Mucosa of rectum (tissue), 2 donors: ENCODE measurements around the gene FBXO4.
"Not testable (repeated sequence)": the region's sequence is repeated elsewhere in the genome, so short reads cannot be mapped to it uniquely, and the experiment has no call there.

Experiments
- H3K27ac ChIP-seq, 2 donors: one replicate each; pipeline ENCODE4 v1.7.0; 2013; ENCODE audit warnings: inconsistent platforms in 2 of 2, low read depth in 2 of 2, low read length in 2 of 2
- H3K27me3 ChIP-seq, 2 donors: one replicate each; pipeline ENCODE4 v1.7.0; 2013; ENCODE audit warnings: low read length in 2 of 2; ENCODE audit not compliant: control insufficient read depth in 2 of 2, insufficient read depth in 2 of 2
- H3K36me3 ChIP-seq, 2 donors: one replicate each; pipeline ENCODE4 v1.7.0; 2013; ENCODE audit warnings: low read length in 2 of 2; ENCODE audit not compliant: control insufficient read depth in 2 of 2, insufficient read depth in 2 of 2
- H3K4me1 ChIP-seq, 2 donors: one replicate each; pipeline ENCODE4 v1.7.0; 2013; ENCODE audit warnings: low read length in 2 of 2, mild to moderate bottlenecking in 1 of 2; ENCODE audit not compliant: control insufficient read depth in 2 of 2, insufficient read depth in 2 of 2
- H3K4me3 ChIP-seq, 2 donors: one replicate each; pipeline ENCODE4 v1.7.0; 2013; ENCODE audit warnings: low read length in 2 of 2
- H3K9ac ChIP-seq, 2 donors: one replicate each; pipeline ENCODE4 v1.7.0; 2013; ENCODE audit warnings: low read length in 2 of 2, low read depth in 1 of 2, mild to moderate bottlenecking in 1 of 2
- H3K9me3 ChIP-seq, 2 donors: one replicate each; pipeline ENCODE4 v1.7.0; 2013; ENCODE audit warnings: low read length in 2 of 2; ENCODE audit not compliant: control insufficient read depth in 2 of 2
- donor health status: healthy.
- donor health status: Normal muscosa, but diverticular disease.

Gene FBXO4

DNA sequence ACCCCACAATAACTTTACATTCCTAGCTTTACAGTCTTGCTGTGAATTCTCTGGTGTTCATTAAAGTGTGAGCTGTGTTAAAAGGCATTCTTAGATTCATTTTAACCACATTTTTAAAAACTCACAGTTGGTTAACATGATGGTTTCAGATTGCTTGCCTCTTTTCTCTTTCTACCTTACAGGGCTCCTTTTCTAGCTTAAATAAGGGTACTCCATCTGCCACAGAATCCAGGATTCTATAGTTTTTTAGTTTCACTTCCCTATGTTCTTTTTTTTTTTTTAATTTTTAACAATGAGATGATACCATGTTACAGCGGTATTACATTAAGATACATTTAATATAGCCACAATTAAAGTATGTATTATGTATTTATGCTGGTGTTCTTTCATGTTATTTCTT, 3.9 kb upstream of the FBXO4 start:
- Histone ChIP-seq H3K4me1 (peaks cover 3 to 11% of the 10 kb centered on the region in 2 donors), H3K9ac (no peak overlapping the region), H3K9me3 (no peaks in the 10 kb centered on the region), H3K36me3 (peaks cover 30 to 38% of the 10 kb centered on the region in 2 donors), H3K27me3 (no peaks in the 10 kb centered on the region), H3K4me3 (no peak overlapping the region), H3K27ac (no peak overlapping the region)

- Histone ChIP-seq H3K9me3 (no peaks in the 10 kb centered on the region), H3K27me3 (no peaks in the 10 kb centered on the region), H3K36me3 (peaks cover 27 to 33% of the 10 kb centered on the region in 2 donors), H3K27ac (no peak overlapping the region), H3K4me1 (peaks cover 3 to 13% of the 10 kb centered on the region in 2 donors), H3K4me3 (no peak overlapping the region), H3K9ac (no peak overlapping the region)
Measured at GRCh38 chr5:41921874-41922273, 3.2 kb upstream of the FBXO4 start.

DNA sequence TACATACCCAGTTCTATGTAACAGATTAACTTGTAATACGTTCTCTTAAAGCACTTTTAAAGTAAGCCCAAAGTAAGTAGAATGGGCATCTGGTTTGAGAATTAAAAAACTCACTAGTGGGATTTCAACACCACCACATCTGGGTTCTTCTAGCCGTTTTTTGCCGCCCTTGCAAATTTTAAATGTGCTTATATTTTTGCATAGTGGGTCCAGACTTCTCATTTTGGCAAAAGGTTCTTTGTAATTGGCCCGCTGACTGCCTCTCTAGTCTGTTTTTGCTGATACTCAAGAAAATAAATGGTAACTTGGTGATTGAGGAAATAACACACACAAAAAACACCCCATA, 582 bp upstream of the FBXO4 start:
- H3K27ac ChIP-seq = peak overlapping the region; percentile 83 to 93
- peak overlapping the region; percentile 88 to 91 for H3K4me3 ChIP-seq

GRCh38 chr5:41925555-41925951, 472 bp downstream of the FBXO4 start:
- Histone ChIP-seq H3K4me3 (peak overlapping the region; percentile 88 to 91), H3K27me3 (no peaks in the 10 kb centered on the region), H3K27ac (peak overlapping the region; percentile 83 to 93), H3K36me3 (peaks cover 0 to 2% of the 10 kb centered on the region in 2 donors), H3K4me1 (peaks cover 3 to 13% of the 10 kb centered on the region in 2 donors), H3K9me3 (no peaks in the 10 kb centered on the region), H3K9ac (peak overlapping the region; percentile 87 to 92)

More for the DNA sequence above, 582 bp upstream of the FBXO4 start:
- Histone ChIP-seq H3K27me3 (no peaks in the 10 kb centered on the region), H3K9me3 (no peaks in the 10 kb centered on the region), H3K4me1 (peaks cover 3 to 13% of the 10 kb centered on the region in 2 donors), H3K9ac (peak overlapping the region; percentile 87 to 92), H3K36me3 (peaks cover 4 to 10% of the 10 kb centered on the region in 2 donors)

GRCh38 chr5:41927604-41928003, 2.5 kb downstream of the FBXO4 start:
- H3K9ac ChIP-seq = no peak overlapping the region
- no peaks in the 10 kb centered on the region for H3K9me3 ChIP-seq
- peaks cover 3 to 13% of the 10 kb centered on the region in 2 donors for H3K4me1 ChIP-seq
- H3K27ac ChIP-seq = no peak overlapping the region
- no peaks in the 10 kb centered on the region for H3K27me3 ChIP-seq
- H3K4me3 ChIP-seq = no peak overlapping the region
- H3K36me3 ChIP-seq = no peaks in the 10 kb centered on the region

DNA sequence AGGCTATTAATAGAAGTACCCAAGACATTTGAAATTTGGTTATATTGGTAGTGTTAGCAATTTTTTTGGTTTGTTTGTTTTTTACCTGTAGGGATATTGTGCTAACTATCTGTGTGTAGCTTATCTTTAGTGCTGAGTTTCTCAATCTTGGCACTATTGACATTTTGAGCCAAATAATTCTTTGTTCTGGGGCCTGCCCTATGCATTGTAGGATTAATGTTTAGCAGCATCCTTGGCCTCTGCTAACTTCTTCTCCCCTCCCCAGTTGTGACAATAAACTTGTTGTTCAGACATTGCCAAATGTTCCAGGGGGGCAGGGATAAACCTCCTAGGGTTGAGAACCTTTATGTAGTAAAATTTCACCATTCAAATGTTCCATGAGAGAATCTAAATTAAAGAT, 4.0 kb downstream of the FBXO4 start:
- Histone ChIP-seq H3K9ac (no peak overlapping the region), H3K27ac (no peak overlapping the region), H3K4me3 (no peak overlapping the region), H3K9me3 (no peaks in the 10 kb centered on the region), H3K4me1 (peaks cover 3 to 13% of the 10 kb centered on the region in 2 donors), H3K36me3 (peaks cover under 1 to 1% of the 10 kb centered on the region in 2 donors), H3K27me3 (no peaks in the 10 kb centered on the region)

- Histone ChIP-seq H3K27ac (no peak overlapping the region), H3K4me1 (no peaks in the 10 kb centered on the region), H3K4me3 (no peak overlapping the region), H3K27me3 (no peaks in the 10 kb centered on the region), H3K9me3 (no peaks in the 10 kb centered on the region), H3K9ac (no peak overlapping the region), H3K36me3 (peaks cover 5 to 7% of the 10 kb centered on the region in 2 donors)
Measured at GRCh38 chr5:41932770-41933169, 7.7 kb downstream of the FBXO4 start.

DNA sequence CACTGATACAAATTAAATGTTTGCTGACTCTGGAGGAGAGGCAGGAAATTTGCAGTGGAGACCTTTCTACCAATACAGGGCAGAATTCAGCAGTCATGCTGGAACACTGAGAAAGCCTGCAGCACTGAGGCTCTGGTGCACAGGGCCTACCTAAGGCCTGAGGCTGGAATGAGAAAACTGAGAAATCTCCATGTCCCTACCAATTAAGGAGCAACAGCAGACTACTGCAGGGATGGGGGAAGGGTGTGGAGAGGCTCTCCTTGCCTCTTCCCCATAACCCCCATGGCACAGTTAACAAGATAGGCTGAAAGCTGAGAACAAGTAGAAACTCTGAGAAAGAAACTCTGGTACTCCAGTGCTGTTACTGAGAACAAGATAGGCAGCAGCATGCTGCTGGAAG, 10.5 kb downstream of the FBXO4 start:
- Histone ChIP-seq H3K27me3 (no peaks in the 10 kb centered on the region), H3K4me1 (no peaks in the 10 kb centered on the region), H3K9me3 (no peaks in the 10 kb centered on the region), H3K36me3 (peaks cover 5 to 7% of the 10 kb centered on the region in 2 donors), H3K27ac (no peak overlapping the region), H3K9ac (no peak overlapping the region), H3K4me3 (no peak overlapping the region)

DNA sequence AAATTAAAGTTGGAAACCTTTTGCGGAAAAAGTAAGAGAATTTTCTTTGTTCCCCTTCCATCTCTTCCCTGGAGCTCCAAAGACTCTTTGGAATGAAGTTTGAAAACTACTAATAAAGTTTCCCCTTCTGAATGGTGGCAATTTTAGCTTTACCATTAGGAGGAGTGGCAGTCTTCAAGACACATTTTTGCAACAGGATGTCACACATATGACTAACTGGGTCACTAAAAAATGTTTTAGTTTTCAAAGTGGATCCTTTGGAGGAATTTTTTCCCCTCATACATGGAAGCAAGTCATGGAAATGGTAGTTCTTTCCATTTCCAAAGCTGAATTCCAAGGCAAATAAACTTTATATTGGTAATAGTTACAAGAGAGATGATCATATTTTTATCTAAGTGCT, 15.6 kb downstream of the FBXO4 start:
- Histone ChIP-seq H3K36me3 (peaks cover 0 to under 1% of the 10 kb centered on the region in 2 donors), H3K9ac (no peak overlapping the region), H3K4me3 (no peak overlapping the region), H3K27me3 (no peaks in the 10 kb centered on the region), H3K4me1 (no peaks in the 10 kb centered on the region), H3K9me3 (no peaks in the 10 kb centered on the region), H3K27ac (no peak overlapping the region)

DNA sequence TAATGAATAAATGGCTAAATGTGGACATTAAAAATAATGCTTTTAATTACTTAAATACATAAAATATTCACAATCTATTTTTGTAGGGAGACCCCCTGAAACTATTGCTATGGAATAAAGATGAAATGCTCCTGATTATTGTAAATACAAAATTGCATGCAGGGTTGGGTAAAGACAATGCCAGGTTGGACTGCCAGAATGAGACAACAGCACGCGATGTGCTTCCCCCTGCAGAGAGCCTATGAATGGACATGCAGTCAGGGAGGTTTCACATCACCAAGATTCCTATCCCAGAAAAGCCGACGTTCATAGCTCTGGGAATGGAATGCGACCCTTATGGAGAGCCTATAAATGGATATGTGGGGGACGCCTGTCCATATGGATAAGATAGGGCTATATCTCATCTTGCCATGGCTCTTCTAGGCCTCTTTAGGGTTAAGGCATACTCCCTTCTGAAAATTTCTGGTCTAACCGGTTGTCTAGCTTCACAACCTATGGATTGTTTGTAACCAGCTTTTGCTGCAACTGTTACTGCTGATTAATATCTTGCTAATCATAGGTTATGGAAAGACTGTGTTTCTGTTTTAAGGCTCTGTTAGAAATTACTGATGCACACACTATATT, 20.4 kb downstream of the FBXO4 start:
- not testable (repeated sequence) for H3K9ac ChIP-seq, H3K4me1 ChIP-seq, H3K4me3 ChIP-seq, H3K36me3 ChIP-seq, H3K27me3 ChIP-seq, H3K9me3 ChIP-seq, H3K27ac ChIP-seq
